ENCODE results near the gene DCLK1.

DNA sequence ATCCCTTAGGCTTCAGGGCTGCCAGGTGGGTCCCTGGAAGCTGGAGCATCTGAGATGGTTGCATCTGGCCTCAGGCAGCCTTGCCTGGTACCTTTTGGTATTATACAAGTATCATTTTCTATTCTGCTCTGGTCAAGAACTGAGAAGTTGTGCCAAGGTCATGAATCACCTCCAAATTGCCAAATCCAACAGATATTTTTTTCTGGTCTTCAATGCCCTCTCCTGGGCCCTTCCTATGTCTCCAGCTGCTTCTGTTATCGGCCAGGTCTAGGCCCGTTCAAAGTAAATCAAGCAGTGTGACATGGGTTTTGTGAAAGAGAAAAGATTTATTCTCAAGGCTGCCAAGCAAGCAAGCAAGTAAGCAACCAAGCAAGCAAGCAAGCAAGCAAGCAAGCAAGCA is 383.6 kb downstream of the DCLK1 start:
- TF ChIP-seq CTCF (IDR thresholded peaks at IDR 0.05 in 2 of 3, conservative IDR thresholded peaks at IDR 0.05 in 1 of 3; ENCODE audit: control insufficient read depth in 2 of 3, extremely low read depth in 1 of 3, insufficient read depth in 1 of 3, low read depth in 3 of 3, low read length in 3 of 3) (no peak), SMC3 (IDR thresholded peaks at IDR 0.05; ENCODE audit: borderline replicate concordance, low read length) (no peak), CHD4 (IDR thresholded peaks at IDR 0.05) (no peak), NFYB (IDR thresholded peaks at IDR 0.05; ENCODE audit: insufficient read depth, low read depth, low read length) (no peak), SIX5 (IDR thresholded peaks at IDR 0.05; ENCODE audit: low read depth, low read length, severe bottlenecking) (no peak), ZNF274 (IDR thresholded peaks at IDR 0.05; ENCODE audit: insufficient read depth, insufficient read length) (no peak), NR2C2 (IDR thresholded peaks at IDR 0.05; ENCODE audit: borderline replicate concordance, control insufficient read depth, insufficient read length, low read depth) (no peak), FOXM1 (IDR thresholded peaks at IDR 0.05; ENCODE audit: low read depth, low read length) (no peak), ZSCAN29 (IDR thresholded peaks at IDR 0.05) (no peak), CBX5 (IDR thresholded peaks at IDR 0.05; ENCODE audit: low read depth) (no peak), REST (IDR thresholded peaks at IDR 0.05; ENCODE audit: low read depth, low read length) (no peak), SMAD1 (IDR thresholded peaks at IDR 0.05; ENCODE audit: low read depth, partially characterized antibody) (no peak), POLR2A (IDR thresholded peaks at IDR 0.05; ENCODE audit: low read depth, low read length) (no peak), MXI1 (IDR thresholded peaks at IDR 0.05; ENCODE audit: low read depth, low read length) (no peak)
